ENCODE measurements around the gene SAFB2.

SAFB2 gene

DNA sequence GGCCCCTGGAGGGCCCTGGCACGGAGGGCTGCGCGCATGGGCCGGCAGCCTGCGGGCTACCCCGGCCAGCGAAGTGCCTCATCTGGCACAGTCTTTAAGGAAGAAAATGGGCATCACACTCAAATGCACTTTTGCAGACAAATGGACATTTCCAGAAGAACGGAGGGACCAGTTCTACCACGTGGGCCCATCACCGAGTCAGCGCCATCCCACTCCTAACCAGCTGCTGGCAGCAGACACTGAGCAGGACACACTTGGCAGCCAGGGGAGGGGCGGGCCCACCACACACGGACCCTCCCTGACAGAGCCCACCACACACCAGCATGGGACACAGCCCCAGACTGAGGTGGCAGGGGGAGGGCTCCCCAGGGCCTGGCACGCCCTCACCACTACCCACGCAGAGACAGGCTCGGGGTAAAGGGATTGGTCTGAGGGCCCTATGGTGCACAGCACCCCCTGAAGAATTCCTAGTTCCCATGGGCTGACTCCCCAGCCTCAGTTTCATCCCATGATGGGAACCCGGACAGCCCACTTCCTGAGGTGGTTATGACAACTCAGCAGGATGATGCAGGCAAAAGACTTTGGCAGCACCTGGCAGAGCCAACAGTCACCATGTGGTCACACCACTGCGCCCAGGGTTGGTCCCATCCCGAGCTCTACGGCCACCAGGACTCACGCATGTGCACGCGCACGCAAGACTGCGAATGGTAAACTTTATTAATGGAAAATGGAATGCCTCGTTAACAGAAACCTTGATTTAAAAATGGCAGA lies 36.1 kb downstream of the SAFB2 start:
- no peak for DNase-seq (ENCODE audit: low read depth)
- TF ChIP-seq, protein P1, sequence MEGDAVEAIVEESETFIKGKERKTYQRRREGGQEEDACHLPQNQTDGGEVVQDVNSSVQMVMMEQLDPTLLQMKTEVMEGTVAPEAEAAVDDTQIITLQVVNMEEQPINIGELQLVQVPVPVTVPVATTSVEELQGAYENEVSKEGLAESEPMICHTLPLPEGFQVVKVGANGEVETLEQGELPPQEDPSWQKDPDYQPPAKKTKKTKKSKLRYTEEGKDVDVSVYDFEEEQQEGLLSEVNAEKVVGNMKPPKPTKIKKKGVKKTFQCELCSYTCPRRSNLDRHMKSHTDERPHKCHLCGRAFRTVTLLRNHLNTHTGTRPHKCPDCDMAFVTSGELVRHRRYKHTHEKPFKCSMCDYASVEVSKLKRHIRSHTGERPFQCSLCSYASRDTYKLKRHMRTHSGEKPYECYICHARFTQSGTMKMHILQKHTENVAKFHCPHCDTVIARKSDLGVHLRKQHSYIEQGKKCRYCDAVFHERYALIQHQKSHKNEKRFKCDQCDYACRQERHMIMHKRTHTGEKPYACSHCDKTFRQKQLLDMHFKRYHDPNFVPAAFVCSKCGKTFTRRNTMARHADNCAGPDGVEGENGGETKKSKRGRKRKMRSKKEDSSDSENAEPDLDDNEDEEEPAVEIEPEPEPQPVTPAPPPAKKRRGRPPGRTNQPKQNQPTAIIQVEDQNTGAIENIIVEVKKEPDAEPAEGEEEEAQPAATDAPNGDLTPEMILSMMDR (conservative IDR thresholded peaks at IDR 0.05; ENCODE audit: low read depth, low read length): no peak
- no peak overlapping the region for H3K4me3 ChIP-seq (ENCODE audit: low read length)

DNA sequence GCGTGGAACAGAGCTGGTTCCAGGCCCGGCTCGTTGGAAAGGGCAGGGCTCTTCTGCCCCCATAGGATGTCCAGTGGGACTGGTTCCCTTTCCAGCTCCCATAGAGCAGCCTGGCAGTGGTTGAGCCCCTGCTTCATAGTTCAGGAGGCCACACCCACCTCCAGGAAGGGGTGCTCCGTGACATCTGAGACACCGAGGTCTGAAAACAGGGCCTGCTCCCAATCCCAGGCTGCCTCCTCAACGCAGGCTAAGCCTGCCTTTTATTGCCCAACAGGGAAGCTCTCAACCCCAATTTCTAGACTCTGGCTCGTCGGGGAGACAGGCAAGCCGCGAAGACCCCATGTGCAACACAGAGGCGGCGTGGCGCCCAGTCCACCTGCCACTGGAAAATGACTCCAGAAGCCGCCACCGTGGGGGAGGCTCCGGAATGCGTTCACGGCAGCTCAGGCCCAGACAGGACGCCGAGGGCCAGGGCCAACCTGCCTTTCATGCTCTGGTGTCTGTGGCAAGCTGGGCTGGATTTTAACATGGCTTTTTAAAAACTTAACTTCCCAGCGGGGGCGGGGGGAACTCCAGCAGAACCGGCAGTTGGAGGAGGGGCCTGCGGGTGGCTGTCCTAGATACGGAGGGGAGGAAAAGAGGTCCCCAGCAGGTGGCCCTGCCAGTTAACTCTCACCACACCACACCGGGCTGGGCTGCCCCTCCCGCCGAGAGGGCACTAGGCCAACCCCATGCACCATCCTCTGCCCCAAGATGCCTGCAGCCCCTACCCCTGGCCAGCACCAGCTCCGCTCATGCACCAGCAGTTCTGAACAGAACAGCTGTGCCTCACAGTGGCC lies 36.9 kb downstream of the SAFB2 start:
- DNase-seq (ENCODE audit: low read depth): no peak
- TF ChIP-seq, protein P1 (conservative IDR thresholded peaks at IDR 0.05; ENCODE audit: low read depth, low read length): no peak
- no peak overlapping the region for H3K4me3 ChIP-seq (ENCODE audit: low read length)

DNA sequence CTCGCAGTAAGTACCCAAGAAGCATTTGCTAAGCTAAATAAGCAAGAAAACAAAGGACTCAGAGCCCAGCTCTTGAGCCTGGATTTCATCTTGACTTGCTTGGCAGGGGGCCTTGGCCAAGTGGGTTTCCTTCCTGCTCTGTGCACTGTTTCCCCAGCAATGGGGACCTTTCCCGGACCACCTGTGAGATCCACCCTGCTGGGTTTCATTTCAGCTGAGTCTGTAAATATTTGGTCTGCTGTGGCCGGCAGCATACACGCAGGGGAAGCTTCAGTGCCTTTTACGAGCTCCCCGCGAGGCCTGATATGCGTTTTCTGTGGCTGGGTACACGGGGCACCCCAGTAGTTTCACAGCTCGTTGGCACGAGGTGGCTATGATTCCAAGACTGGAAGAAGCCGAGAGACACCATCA lies 42.4 kb downstream of the SAFB2 start:
- TF ChIP-seq, protein P1 (conservative IDR thresholded peaks at IDR 0.05; ENCODE audit: low read depth, low read length): no peak
- DNase-seq (ENCODE audit: low read depth): no peak

DNA sequence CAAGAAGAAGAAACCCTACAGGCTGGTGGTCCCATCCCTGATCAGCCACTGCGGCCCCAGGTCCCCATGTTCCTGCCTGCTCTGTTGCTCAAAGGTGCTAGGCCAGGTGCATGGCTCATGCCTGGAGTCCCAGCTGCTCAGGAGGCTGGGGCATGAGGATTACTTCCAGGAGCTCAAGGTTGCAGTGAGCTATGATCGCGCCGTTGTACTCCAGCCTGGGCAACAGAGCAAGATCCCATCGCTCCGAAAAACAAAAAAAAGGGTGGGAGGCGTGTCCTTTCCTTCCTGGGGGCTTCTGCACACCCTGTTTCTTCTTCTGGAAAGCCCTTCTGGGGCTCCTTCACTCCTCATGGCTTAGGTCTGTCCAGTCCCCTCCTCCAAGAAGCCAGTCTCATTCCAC lies 42.9 kb downstream of the SAFB2 start:
- TF ChIP-seq, protein P1 (conservative IDR thresholded peaks at IDR 0.05; ENCODE audit: low read depth, low read length): no peak
- no peak for DNase-seq (ENCODE audit: low read depth)
- no peak overlapping the region for H3K4me3 ChIP-seq (ENCODE audit: low read length)

More for the DNA sequence above, 42.4 kb downstream of the SAFB2 start:
- H3K4me3 ChIP-seq (ENCODE audit: low read length): no peak overlapping the region

DNA sequence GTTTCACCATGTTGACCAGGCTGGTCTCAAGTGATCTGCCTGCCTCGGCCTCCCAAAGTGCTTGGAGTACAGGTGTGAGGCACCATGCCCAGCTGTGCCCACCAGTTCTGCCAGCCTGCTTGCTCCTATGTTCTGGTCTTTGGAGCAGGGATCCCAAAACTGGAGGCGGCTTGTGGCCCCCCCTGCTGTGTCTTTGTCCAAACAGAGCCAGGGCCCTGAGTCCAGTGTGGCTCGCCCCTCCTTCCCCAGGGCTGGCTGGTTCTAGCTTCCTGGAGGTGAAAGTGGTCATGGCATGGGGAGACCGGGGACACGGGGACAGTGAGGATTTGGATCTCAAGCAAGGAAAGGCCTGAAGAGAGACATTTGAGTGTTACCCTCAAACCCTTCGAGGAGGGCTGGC lies 43.3 kb downstream of the SAFB2 start:
- no peak overlapping the region for H3K4me3 ChIP-seq (ENCODE audit: low read length)
- no peak for DNase-seq (ENCODE audit: low read depth)
- TF ChIP-seq, protein P1 (conservative IDR thresholded peaks at IDR 0.05; ENCODE audit: low read depth, low read length): no peak

DNA sequence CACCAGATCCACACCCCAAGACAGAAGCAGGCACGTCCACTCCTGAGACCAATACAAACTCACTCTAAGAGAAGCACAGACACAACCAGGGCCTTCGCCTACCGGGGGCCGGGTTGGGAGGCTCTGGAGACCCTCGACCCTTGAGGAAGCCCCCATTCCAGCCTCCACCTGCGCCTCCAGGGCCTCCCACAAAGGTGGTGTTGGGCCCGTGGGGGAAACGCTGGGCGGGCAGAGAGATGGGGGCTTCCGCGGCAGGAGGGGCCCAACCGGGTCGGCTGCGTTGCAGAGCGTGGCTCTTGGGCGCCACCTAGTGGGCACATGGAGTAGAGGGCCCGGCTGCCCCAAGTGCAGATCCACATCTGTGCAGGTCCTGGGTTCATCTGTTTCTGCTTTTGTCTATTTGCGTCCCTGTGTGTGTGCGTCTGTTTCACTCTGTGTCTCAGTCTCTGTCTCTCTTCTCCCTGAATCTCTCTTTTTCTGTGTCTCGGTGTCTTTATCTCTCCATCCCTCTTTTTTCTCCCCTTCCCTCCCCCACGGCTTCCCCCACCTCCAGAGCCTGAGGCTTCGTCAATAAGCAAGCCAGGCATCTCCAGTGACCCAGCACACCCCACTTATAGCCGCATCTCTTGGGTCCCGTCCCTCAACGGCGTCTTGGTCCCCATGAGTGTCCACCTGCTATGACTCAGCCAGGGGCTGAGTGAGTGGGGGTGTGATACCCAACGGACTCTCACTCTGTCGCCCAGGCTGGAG lies 44.3 kb downstream of the SAFB2 start:
- H3K4me3 ChIP-seq (ENCODE audit: low read length): no peak overlapping the region
- TF ChIP-seq, protein P1 (conservative IDR thresholded peaks at IDR 0.05; ENCODE audit: low read depth, low read length): peak; percentile 93
- DNase-seq (ENCODE audit: low read depth): no peak

Measured in retinal pigment epithelial cell (primary cell).